ENCODE data around the gene FNIP1.
"Not testable (repeated sequence)": the region's sequence is repeated elsewhere in the genome, so short reads cannot be mapped to it uniquely, and the experiment has no call there.

The FNIP1 gene

GRCh38 chr5:131637694-131638093 lies 159.1 kb downstream of the FNIP1 start:
- no peak for DNase-seq (ENCODE audit: low read depth in 2 of 2)

- peak; percentile 13 to 14 for DNase-seq (ENCODE audit: low read depth in 2 of 2)
Measured at GRCh38 chr5:131635684-131636572, 160.9 kb downstream of the FNIP1 start.

GRCh38 chr5:131634996-131635683 lies 161.7 kb downstream of the FNIP1 start, which contains the start of gene RAPGEF6:
TSS of gene RAPGEF6 (minus strand) at chr5:131635229. CDS start at chr5:131635030, 199 bp downstream.
- peak; percentile 86 to 96 for DNase-seq (ENCODE audit: low read depth in 2 of 2)

- DNase-seq (ENCODE audit: low read depth in 2 of 2) = peak; percentile 47 to 55
Measured at GRCh38 chr5:131634666-131634995, 162.2 kb downstream of the FNIP1 start.

- no peak for DNase-seq (ENCODE audit: low read depth in 2 of 2)
Measured at GRCh38 chr5:131634238-131634637, 162.6 kb downstream of the FNIP1 start.

- DNase-seq (ENCODE audit: low read depth in 2 of 2) = no peak
Measured at GRCh38 chr5:131633830-131634229, 163.0 kb downstream of the FNIP1 start.

GRCh38 chr5:131630963-131631350 lies 165.9 kb downstream of the FNIP1 start:
- DNase-seq (ENCODE audit: low read depth in 2 of 2) = no peak

- DNase-seq (ENCODE audit: low read depth in 2 of 2) = no peak
Measured at GRCh38 chr5:131630208-131630962, 166.4 kb downstream of the FNIP1 start.

GRCh38 chr5:131628990-131629389 lies 167.8 kb downstream of the FNIP1 start:
- no peak for DNase-seq (ENCODE audit: low read depth in 2 of 2)

- no peak for DNase-seq (ENCODE audit: low read depth in 2 of 2)
Measured at GRCh38 chr5:131627207-131627865, 169.5 kb downstream of the FNIP1 start.

GRCh38 chr5:131622633-131623032 lies 174.2 kb downstream of the FNIP1 start:
- DNase-seq (ENCODE audit: low read depth in 2 of 2) = no peak

GRCh38 chr5:131621164-131621563 lies 175.7 kb downstream of the FNIP1 start:
- not testable (repeated sequence) for DNase-seq (ENCODE audit: low read depth in 2 of 2)

- no peak for DNase-seq (ENCODE audit: low read depth in 2 of 2)
Measured at GRCh38 chr5:131619102-131619501, 177.7 kb downstream of the FNIP1 start.

GRCh38 chr5:131617140-131617822 lies 179.5 kb downstream of the FNIP1 start:
- DNase-seq (ENCODE audit: low read depth in 2 of 2) = no peak

- no peak for DNase-seq (ENCODE audit: low read depth in 2 of 2)
Measured at GRCh38 chr5:131615957-131616356, 180.9 kb downstream of the FNIP1 start.

- no peak for DNase-seq (ENCODE audit: low read depth in 2 of 2)
Measured at GRCh38 chr5:131613423-131613822, 183.4 kb downstream of the FNIP1 start.

- no peak for DNase-seq (ENCODE audit: low read depth in 2 of 2)
Measured at GRCh38 chr5:131611064-131611381, 185.8 kb downstream of the FNIP1 start.

- DNase-seq (ENCODE audit: low read depth in 2 of 2) = no peak
Measured at GRCh38 chr5:131610198-131611063, 186.4 kb downstream of the FNIP1 start.

- no peak for DNase-seq (ENCODE audit: low read depth in 2 of 2)
Measured at GRCh38 chr5:131609774-131610173, 187.0 kb downstream of the FNIP1 start.

GRCh38 chr5:131608597-131608996 lies 188.2 kb downstream of the FNIP1 start:
- no peak for DNase-seq (ENCODE audit: low read depth in 2 of 2)

Measured in stimulated activated CD4-positive, alpha-beta T cell treated with anti-CD3 and anti-CD28 coated beads, Interleukin-4, amount 100 ng/mL, for 48 hours (primary cell).